GM18508 (cell line): ENCODE measurements around the gene TRPV5.

ENCODE experiments used
- ATAC-seq: cut with Tn5 transposase; IDR thresholded peaks from one replicate; pipeline ENCODE4 v1.9.1; 2021; ENCODE audit warnings: moderate number of reproducible peaks; ENCODE audit not compliant: insufficient read depth, unreplicated experiment

The TRPV5 gene

DNA sequence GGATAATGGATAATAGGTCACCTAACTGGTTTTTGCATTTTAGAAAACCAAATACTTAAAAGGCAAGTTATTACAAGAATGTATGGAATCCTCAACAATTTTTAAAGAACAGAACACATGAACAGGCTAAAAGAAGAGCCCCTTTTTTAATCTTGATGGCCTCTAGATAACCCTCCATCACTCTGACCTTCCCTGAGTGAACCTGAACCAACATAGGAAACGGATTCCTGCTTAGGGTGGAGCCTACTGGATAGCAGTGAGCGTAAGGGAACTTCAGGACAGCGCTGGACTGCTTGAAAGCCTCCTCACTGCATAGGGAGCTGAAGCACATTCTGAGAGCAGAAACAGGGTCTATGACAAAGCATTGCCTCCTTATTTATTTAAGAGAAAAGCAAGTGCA, 20.5 kb downstream of the TRPV5 start:
- ATAC-seq: no peak

DNA sequence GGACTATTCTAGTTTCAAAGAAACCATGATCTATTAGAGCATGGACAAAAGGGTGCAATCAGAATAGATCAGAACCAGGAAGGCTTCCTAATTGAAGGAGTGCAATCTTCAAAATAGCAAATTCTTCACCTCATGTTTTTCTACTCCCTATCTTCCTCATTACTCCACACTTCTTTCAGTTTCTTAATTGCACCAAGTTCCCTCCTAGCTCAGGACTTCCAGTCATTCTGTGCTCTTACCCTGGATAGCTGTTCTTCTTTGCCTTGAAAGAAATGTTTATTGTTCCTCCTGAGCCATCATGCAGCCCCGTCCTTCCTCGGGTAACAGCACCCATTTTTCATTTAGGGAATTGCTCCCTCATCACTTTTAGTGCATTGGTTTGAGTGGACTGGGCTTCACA, 23.1 kb downstream of the TRPV5 start:
- no peak for ATAC-seq

DNA sequence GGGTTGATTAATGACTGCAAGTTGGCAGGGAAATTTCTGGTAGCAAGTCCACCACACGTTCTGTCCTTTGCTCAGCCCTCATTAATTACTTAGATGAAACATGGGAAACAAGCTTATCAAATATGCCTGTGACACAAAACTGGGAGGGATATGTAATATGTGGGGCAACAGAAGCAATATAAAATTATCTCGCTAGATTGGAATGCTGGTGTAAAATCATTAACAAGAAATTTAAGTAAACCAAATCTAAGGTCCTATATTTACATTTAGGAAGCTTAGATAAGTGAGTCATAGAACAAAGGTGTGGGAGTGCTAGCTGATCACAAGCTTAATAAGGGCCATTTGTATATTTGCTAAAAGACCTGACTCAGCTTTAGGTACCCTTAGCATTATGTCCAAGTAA, 23.5 kb downstream of the TRPV5 start:
- no peak for ATAC-seq

DNA sequence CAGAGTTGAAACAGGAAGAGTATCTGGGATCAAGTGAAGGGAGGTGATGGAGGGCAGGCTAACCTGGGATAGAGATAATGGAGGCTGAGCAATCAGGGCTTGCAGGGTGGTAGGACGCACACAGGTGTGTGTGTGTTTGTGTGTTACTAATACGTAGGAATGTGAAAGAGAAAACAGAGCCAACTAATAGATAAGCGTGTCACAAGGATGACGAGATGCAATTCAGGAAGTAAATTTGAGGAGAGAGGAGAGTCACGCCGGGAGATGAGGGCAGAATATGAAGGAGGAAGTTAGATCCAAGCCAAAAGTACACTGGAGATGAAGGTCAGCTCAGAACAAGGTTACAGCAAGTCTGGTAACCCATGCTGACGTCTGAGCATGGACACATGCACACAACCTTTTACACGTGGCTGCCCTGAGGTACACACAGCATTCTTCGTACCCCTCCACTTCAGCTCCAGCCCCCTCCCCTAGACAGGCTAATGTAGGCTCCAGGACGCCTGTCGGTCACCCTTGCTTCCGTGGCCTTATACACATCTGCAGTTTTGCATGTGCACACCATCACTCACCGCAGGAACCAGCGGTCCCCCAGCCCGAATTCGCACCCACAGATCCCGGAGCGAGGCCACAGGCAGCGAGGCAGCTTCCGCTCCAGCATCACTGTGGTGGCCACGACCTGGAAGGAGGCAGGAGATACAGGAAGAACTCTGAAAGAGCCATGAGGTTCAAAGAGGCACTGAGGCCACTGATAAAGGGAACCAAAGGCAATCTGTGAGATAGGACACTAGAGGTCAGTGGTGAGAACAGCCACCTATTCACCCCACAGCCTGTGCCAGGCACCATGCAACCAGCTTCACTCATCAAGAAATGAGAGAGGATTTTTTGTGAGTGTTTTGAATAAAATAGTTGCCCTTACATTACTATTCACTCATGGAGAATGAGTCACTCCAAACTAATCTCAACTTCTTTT, 24.3 kb downstream of the TRPV5 start:
- no peak for ATAC-seq

DNA sequence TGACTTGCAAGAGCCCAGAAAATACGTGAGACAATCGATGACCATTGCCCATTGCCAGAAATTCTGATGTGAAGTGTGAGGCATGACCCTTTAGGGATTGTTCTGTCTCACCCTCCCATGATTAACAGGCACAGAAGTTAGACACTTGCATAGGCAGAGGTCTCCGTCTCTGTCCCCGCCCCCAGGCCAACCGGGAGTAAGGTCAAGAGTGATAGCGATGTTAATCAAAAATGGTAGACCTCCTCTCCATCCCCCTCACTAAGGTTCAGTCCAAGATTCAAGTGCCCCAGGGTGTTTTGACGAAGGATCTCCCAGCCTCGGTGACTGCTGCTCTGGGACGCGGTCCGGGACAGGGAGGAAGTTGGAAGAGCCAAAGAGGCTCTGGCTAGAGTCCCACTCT, 25.3 kb downstream of the TRPV5 start:
- no peak for ATAC-seq

DNA sequence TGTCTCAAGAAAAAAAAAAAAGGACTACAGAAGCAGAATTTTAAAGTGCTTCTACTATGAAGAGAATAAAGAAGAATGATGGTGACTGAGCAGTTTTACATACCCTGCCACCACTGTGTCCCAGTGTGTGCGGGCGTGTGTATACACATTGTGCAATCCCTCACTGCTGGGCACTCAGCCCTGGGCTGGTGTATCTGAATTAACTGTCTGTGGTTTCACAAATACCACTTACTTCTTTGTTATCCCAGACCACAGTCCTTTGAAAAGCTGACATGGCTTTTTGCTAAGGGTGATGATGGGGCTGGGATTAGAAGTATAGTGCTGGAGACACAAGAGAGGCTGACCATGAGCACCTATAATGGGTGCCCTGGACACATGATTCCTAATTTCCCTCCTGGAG, 26.9 kb downstream of the TRPV5 start:
- ATAC-seq: no peak

DNA sequence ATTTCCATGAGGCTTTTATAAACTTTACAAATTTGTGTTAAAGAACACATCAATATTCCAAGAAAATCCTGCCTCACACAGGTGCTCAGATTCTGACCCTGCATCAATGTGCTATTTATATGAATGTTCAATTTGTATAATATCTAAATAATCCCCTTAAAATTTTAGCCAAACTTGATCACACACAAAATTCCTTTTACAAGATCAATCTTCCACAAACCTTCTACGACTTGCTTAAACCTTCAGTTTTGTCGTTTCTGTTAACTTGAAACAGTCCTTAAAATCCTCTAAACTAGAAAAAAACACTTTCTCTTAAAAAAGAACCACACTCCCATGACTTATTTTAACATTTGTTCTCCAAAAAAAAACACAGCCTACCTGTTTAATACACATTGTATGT, 27.8 kb downstream of the TRPV5 start:
- ATAC-seq: no peak

DNA sequence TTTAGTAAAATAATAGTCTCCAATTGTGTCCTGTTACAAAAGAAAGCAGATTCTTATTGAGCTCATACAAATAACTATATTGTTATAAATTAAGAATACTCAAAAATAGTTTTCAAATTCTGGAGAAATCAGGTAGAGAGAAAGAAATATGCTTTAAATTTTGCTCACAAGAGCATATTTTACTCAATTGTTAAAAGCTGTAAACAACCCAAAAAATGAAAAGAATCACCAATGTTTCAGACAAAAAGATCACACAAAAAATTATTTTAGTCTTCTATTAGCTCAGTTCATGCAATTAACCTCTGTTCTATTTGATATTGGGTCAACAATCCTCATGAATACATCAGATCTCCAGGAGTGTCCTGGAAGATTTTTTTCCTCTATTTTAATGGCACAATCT, 29.4 kb downstream of the TRPV5 start:
- ATAC-seq: no peak

DNA sequence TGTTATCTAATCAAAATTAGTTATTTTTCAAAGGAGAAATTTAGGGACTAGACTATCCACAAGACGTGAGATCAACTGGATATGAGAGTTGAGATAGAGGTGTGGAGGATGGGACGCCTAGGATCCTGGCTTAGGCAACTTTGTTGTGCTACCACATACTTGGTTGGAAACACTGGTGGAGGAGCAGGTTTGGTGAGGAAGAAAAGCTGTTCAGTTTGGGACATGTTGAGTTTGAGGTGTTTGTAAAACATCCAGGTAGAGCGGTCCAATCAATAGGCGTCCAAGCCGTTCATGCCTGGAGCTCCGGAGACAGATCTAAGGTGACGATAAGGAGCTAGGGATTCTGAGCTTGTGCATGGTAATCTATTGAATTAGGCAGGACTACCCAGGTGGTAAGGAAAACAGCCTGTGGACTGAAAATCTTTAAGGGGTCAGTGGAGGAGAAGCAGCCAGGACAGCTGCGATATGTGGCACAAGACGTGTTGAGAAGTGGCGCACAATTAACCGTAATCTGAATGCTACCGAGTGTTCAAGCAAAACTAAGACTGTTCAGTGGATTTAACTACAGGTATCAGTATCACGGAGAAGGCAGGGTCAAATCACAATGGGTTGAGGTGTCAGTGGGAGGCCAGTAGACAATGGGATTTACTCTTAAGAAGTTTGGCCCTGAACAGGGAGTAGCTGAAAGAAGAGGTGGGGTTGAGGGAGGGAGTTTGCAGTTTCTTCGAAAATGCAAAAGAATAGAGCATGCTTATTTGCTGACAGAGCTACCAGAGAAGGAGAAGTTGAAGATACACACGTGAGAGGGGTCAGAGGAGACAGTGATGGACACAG, 31.9 kb downstream of the TRPV5 start:
- ATAC-seq: no peak

DNA sequence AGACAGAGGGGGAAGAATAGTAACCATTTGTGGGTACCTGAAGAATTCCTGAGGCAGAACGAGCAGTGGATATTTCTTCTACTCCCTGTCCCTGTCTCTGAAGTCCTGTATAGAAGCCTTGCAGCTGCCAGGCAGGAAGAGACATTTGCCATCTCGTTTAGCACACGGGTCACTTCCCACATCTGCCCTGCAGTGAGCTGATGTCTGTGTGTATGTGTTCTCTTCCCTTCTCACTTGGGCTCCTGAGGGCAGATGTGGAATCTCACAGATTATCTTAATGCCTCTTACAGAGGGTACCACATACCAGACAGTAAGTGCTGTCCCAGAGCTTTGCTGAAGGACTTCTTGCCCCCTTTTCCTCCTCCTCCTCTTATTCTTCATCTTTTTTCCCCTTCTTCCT, 33.9 kb downstream of the TRPV5 start:
- ATAC-seq: no peak

DNA sequence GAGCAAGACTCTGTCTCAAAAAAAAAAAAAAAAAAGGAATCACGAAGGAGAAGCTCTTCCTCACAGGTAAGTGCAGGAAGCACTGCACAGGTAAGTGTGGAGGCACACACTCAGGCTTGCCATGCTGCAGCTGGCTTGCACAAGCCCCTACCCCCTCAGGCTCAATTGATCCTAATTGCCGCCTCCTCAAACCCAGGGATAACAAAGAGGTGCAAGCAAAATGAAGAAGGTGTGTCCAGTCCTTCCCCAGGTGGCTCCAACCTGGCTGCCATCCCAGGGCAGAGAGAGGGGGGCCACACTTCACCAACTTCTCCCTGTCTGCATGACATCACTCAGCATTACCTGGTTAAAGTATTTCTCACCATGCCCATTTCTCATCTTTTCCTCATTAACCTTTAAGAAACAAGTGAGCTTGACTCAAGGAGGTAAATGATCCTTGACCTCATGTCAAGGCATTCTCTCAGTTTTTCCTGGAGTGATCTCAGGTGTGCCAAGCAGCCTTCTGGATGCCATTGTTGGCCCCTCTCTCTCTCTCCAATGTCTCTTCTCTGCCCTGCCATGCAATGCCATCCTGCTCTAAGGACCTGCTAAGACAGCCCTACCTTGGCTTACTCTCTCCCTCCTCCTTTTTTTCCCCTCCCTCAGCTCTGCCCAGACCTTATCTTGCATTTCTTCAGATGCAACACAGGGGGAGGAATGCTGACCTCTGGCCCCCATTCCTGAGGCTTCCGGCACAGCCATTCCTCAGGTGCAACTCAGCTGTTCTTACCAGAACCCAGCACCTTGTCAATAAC, 35.0 kb downstream of the TRPV5 start:
- ATAC-seq: no peak

DNA sequence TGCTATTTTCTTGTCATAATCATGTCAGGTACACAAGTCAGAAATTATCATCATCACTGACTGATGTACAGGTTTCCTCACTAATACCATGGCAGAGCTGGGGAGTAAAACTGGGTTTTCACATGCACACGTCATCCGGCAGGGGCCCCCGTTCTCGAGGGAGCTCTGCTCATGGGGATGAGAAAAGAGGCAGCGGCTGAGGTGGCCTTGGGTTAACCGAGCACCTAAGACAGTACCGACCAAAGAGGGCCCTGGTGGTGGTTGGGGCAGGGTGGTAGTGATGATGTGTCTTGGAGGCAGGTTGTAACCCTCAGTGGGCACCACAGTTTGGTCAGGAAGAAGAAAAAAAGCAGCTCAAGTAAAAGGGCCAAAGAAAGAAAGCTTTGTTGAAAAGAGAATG, 35.9 kb downstream of the TRPV5 start:
- no peak for ATAC-seq

DNA sequence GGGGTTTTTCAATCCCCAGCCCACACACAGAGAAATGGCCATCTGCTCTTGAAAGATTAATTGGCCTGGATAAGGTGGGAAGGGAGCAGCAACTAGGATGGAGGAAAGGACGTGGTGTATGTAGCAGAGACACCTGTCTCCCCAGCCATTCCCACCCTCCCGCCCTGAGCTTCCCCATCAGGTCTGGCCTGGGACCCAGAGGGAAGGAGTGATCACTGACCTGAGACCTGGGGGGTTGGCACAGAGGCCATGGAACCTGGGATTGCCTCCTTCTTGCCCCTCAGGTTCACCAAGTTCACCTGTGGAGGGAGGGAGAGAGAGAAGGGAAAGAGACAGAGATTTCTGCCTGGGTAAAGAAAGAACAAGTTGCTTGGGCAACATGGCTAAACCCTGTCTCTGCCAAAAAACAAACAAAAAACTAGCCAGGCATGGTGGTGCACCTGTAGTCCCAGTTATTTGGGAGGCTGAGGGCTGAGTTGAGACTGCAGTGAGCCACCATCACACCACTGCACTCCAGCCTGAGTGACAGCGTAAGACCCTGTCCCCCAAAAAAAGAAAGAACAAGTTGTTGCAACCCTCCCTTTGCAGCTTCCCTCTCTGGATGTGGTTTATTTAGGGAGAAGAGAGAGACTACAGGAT, 36.7 kb downstream of the TRPV5 start:
- ATAC-seq: no peak

DNA sequence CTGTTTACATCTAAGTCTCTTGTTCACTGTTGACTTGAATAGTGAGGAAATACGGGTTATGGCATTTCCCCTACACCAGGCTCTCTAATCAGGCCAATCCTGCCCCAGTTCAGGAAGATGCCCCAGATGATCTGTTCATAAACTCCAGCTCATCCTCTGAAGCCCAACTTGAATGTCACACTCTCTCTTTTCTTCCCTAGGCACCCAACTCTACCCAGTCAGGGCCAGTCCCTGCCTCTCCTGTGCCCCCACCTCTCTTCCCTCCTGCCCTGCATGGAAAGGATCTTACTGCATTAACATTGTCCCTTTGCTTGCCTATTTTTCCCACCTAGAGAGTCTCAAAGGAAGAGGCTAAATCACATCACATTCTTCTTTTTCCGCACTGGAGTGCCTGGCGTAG, 37.4 kb downstream of the TRPV5 start:
- ATAC-seq: no peak

DNA sequence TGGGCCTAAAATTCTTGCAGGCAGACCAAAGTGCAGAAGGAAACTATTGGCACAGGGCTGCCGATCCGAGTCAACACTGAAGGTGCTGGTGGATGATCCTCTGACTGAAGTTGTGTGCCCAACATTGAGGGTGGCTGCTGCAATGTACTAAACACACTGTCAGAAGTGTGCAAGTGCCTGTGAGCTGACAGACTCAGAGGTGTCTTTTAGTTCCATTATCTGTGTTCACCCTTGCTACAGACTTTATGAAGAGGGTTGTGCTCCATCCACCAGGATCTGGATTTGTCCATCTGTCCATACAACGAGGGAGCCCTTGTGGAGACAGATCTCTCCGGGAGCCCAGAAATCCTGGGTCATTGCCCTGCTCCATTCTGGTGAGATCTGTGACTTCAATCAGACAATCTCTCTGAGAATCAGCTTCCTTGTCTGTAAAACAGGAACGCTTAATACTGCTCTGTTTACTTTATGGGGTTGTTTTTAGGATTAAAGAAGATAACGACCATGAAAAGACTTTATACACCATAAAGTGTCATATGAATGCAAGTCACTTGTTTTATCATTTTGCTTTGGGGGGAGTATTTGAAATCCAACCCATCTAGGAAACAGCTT, 38.5 kb downstream of the TRPV5 start:
- no peak for ATAC-seq

DNA sequence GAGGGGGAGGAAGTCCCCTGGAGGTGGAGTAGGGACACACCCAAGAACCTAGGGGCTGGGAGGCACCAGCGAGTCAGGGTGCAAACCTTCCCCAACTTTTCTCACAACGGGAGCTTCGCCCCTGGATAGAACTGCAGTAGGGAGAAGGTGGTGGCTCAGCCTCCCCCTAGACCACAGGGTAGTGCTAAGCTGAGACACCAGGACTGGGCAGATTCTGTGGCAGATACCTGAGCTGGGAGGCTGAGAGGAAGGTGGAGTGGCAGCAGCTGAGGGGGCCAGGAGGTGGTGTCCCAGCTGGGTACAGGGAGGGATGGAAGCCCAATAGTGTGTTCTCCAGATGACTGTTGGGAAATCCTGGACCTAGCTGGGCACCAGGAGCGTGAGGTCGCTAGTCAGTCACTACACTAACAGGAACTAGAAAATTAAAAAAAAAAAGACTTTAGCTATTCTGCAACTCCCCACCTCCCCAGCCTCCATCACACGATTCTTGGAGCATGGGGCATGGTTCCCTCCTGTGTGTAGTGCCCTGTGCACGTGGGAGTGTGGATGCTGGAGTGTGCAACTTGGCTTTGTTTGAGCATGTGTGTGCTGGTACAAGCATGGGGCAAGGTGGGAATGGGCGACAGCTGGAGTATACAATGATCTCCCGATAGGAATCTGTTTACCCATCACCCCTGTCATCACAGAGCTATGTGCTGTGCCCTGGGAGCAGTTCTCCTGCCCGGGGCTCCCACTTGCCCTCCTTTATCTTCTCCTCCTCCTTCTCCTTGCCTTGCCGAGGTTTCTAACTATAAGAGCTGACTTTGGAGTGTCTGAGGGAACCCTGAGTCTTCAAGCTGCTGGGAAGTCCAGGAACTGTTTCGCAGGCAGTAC, 39.2 kb downstream of the TRPV5 start:
- ATAC-seq: no peak

DNA sequence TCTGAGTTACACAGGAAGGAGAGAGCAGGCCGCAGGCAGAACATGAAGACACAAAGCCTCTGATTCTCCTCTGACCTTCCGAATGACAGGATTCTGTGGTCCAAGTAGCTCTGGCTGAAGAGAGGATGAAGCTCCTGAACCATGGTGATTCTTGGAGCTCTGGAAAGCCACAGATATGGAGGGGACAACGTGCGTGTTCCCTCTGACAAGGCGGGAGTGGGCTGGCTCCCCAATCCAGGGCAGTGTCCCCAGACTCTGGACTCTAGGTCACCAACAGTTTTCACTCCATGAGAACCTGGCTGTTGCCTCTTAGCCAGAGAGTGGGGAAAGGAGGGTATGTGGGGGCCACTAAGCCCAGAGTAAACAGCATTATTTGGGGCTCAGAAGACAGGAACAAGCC, 40.6 kb downstream of the TRPV5 start:
- no peak for ATAC-seq

DNA sequence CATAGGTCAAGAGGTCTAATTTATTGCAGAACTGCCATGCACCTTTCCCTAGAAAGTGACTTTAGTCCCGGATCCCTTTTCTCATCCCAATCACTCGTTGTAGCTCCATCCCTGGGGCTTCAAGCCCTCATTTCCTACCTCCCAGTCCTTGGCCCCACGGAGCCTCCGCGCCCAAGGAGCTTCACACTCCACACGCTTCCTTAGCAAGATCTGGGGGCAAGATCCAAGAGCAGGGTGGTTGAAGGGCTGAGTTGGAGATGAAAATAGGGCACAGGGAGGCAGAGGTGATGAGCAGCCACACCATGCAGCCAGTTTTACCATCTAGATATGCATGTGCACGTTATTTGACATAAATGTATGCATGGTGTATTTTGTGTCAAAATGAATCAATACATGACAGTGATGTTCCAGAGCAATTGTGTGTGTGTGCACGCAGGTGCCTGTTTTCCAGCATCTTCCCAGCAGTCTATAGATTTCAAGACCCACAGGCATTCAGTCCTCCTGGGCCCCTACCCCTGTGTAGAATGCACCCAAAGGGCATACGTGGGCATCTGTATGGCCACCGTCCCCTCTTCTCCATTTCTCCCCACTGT, 42.0 kb downstream of the TRPV5 start:
- no peak for ATAC-seq
